Endothelial cell of umbilical vein (primary cell): ENCODE measurements around the gene TENM4. TPM values are rescaled to one million over a fixed set of nuclear protein-coding genes. Genes with fewer than 3 reads are reported as not detected.

Source experiments
- BruUV-seq: library from RNA; stranded (reverse); fragments of 400-500 nt; replicated peaks from 2 replicates; lab custom pipeline; 2021; lab: Mats Ljungman, UMichigan
- CTCF ChIA-PET: fragments of 300-600, 350-600 bp; sonication (Branson Sonifier 250); formaldehyde crosslinking; loops from one replicate; lab custom pipeline; 2021; ENCODE audit warnings: antibody characterized with exemption, inconsistent platforms; lab: Charles Lee
- POLR2A ChIA-PET: fragments of 300-600, 350-600 bp; sonication (Branson Sonifier 250); formaldehyde crosslinking; loops from one replicate; lab custom pipeline; 2021; ENCODE audit warnings: antibody characterized with exemption, inconsistent platforms; lab: Charles Lee
- DNase-seq: peaks from one replicate; pipeline ENCODE4 v3.0.0-alpha.2; 2011; ENCODE audit warnings: low read depth, low spot score
- FAIRE-seq: peaks from 2 replicates; lab custom pipeline; 2011; peaks lifted over from hg19 to GRCh38; lab: Jason Lieb, UNC
- H2AFZ ChIP-seq: 2 replicates; pipeline ENCODE4 v1.6.0; 2012; ENCODE audit warnings: low read depth, low read length, control low read depth, inconsistent platforms
- H3K27ac ChIP-seq: 2 replicates; pipeline ENCODE4 v1.5.1; 2011; ENCODE audit warnings: low read depth, mild to moderate bottlenecking, control low read depth, low read length, moderate library complexity; ENCODE audit not compliant: insufficient read depth
- H3K27me3 ChIP-seq, 2 experiments: 2 replicates each; pipeline versions ENCODE4 v1.6.0 to v1.6.1; 2011; ENCODE audit warnings: low read length in 2 of 2, mixed read lengths in 1 of 2; ENCODE audit not compliant: control insufficient read depth in 2 of 2, insufficient read depth in 2 of 2
- H3K36me3 ChIP-seq, 2 experiments: 2 replicates in 1 of 2; 3 replicates in 1 of 2; pipeline ENCODE4 v1.5.1; 2011; ENCODE audit warnings: low read length in 2 of 2, mild to moderate bottlenecking in 1 of 2, moderate library complexity in 1 of 2; ENCODE audit not compliant: control insufficient read depth in 2 of 2, insufficient read depth in 2 of 2; ENCODE audit errors: extremely low read depth in 1 of 2
- H3K4me1 ChIP-seq: 3 replicates; pipeline ENCODE4 v1.5.1; 2011; ENCODE audit warnings: mild to moderate bottlenecking, low read length; ENCODE audit not compliant: control insufficient read depth, insufficient read depth; ENCODE audit errors: extremely low read depth
- H3K4me2 ChIP-seq: 2 replicates; pipeline ENCODE4 v1.6.1; 2011; ENCODE audit warnings: low read length, control low read depth, mixed read lengths; ENCODE audit not compliant: insufficient read depth
- H3K4me3 ChIP-seq, 3 experiments: fragments of 200-600 bp in 1 of 3; sonication (generic), shearing (Covaris generic) in 1 of 3; replicated peaks in 1 of 3; 2 replicates each; pipeline ENCODE4 v1.5.1; 2011 to 2016; ENCODE audit warnings: control low read depth in 3 of 3, low read length in 3 of 3, mild to moderate bottlenecking in 2 of 3, inconsistent platforms in 1 of 3, low read depth in 1 of 3, moderate library complexity in 1 of 3; ENCODE audit not compliant: insufficient read depth in 1 of 3
- H3K79me2 ChIP-seq: 2 replicates; pipeline ENCODE4 v1.6.0; 2012; ENCODE audit warnings: low read length, inconsistent platforms; ENCODE audit not compliant: control insufficient read depth, insufficient read depth
- H3K9ac ChIP-seq: replicated peaks from 2 replicates; pipeline ENCODE3; 2011; ENCODE audit warnings: low read length, control low read depth; ENCODE audit not compliant: insufficient read depth; ENCODE audit errors: extremely low read depth
- H3K9me1 ChIP-seq: replicated peaks from 3 replicates; pipeline ENCODE4 v1.6.0; 2011; ENCODE audit warnings: mild to moderate bottlenecking, low read length; ENCODE audit not compliant: control insufficient read depth, insufficient read depth; ENCODE audit errors: extremely low read depth
- H3K9me3 ChIP-seq: replicated peaks from 2 replicates; pipeline ENCODE4 v1.5.1; 2012; ENCODE audit warnings: low read length, inconsistent platforms; ENCODE audit not compliant: control insufficient read depth, insufficient read depth
- H4K20me1 ChIP-seq: replicated peaks from 2 replicates; pipeline ENCODE3; 2011; ENCODE audit warnings: mild to moderate bottlenecking, low read length; ENCODE audit not compliant: control insufficient read depth, insufficient read depth; ENCODE audit errors: extremely low read depth
- CTCF ChIP-seq, 2 donors: IDR thresholded peaks; 1 replicate in 1 of 2; 2 replicates in 1 of 2; pipeline ENCODE4 v1.5.1; 2011; ENCODE audit warnings: low read length in 2 of 2, mild to moderate bottlenecking in 2 of 2, moderate library complexity in 2 of 2, control low read depth in 1 of 2, inconsistent platforms in 1 of 2, low read depth in 1 of 2; ENCODE audit not compliant: insufficient read depth in 1 of 2; ENCODE audit errors: extremely low read depth in 1 of 2
- EZH2 ChIP-seq: IDR thresholded peaks from 2 replicates; pipeline ENCODE4 v1.6.1; 2012; ENCODE audit warnings: borderline replicate concordance, low read depth, mild to moderate bottlenecking, moderate library complexity, low read length, inconsistent platforms; ENCODE audit not compliant: severe bottlenecking
- GATA2 ChIP-seq: IDR thresholded peaks from 2 replicates; pipeline ENCODE4 v1.7.0; 2011; ENCODE audit warnings: low read depth, mild to moderate bottlenecking, moderate library complexity, mixed read lengths, low read length; ENCODE audit not compliant: insufficient read length, insufficient read depth
- MYC ChIP-seq: IDR thresholded peaks from one replicate; pipeline ENCODE4 v1.6.1; 2011; ENCODE audit warnings: mild to moderate bottlenecking, low read depth, low read length
- POLR2AphosphoS5 ChIP-seq: IDR thresholded peaks from 2 replicates; pipeline ENCODE4 v1.6.1; 2012; ENCODE audit warnings: low read depth, mild to moderate bottlenecking, control low read depth, low read length, moderate library complexity; ENCODE audit not compliant: insufficient read depth
- dilution Hi-C: fragments of 300-500 bp; cut with MboI; formaldehyde crosslinking; loops from one replicate; pipeline ENCODE4 v1.15.0; 2019; ENCODE audit warnings: low sequenced_read_pairs; ENCODE audit not compliant: extremely low pct_ligation_motif_present
- intact Hi-C: fragments of 100-400 bp; cut with micrococcal nuclease; formaldehyde crosslinking; loops from one replicate; pipeline ENCODE4 v1.10.0; 2022
- polyA plus RNA-seq, 4 experiments: library from polyadenylated mRNA; depleted of rRNA in 3 of 4; stranded (reverse) in 3 of 4; unstranded in 1 of 4; fragments of >200 nt; gene quantifications; 2 replicates each; pipeline versions ENCODE4 v1.2.1 to v1.2.3, GENCODE V29; 2011 to 2012; ENCODE audit warnings: missing spikeins in 1 of 4
- total RNA-seq: library from RNA; stranded (reverse); gene quantifications from 2 replicates; pipeline ENCODE4 v1.2.3, GENCODE V29; 2021

TENM4 gene
- total and polyA plus RNA-seq, 2 donors (not counting 3 experiments of a cell fraction or from before 2014, with no cell fraction given), result 0.06 to 0.27 TPM

DNA sequence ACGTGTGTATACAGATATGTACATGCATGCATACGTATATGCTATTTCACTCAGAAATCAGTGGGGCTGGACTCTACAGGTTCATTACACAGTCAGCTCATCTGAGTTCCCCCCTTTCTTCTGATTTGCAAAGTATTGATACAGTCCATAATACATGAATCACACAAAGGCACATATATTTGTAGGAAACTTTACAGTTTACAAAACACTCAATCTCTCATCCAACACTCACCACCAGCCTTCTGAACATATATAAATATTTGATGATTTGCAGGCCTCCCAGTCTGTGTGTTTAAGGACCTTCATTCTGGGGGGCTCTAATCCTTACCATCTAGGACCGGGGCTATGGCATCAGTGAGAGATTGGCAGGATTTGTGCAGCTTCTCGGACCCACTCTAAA lies 293.8 kb downstream of the TENM4 start:
- DNase-seq (no peak), FAIRE-seq (no peak)
- intact Hi-C loops, result no loop called here
- POLR2A ChIA-PET, result no interaction called here
- Histone ChIP-seq H3K4me2 (no peak overlapping the region), H3K9me3 (no peaks in the 10 kb centered on the region), H4K20me1 (no peaks in the 10 kb centered on the region), H3K9me1 (no peaks in the 10 kb centered on the region), H3K9ac (no peak overlapping the region), H2AFZ (no peak overlapping the region), H3K79me2 (no peaks in the 10 kb centered on the region), H3K36me3 (no peaks in the 10 kb centered on the region), H3K4me3 (no peak overlapping the region), H3K27ac (no peak overlapping the region), H3K27me3 (no peaks in the 10 kb centered on the region), H3K4me1 (no peaks in the 10 kb centered on the region)
- dilution Hi-C loops, result no loop called here
- CTCF ChIA-PET, result no interaction called here
- BruUV-seq, result no TSS peak
- no peak for TF ChIP-seq MYC

DNA sequence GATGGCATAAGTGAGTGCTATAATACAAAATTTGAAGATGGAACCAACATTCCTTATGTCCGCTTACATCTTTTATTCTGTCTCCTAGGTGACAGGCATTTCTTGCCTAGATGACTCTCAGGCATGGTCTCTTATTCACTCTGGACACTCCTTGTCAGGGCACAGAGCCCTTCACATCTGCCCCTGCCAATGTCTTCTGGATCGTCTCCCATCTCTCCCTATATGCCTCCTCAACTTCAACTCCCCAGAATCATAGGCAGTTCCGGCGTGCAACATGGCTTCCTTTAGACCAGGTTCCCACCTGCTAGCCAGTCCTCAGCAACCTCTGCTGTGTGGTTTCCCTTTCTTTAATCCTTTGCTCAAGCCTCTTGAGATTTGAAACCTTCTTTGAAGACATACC lies 300.9 kb downstream of the TENM4 start:
- H3K36me3 ChIP-seq, result no peaks in the 10 kb centered on the region
- CTCF ChIA-PET, result no interaction called here
- BruUV-seq, result no TSS peak
- H3K27ac ChIP-seq, result no peak overlapping the region
- FAIRE-seq (no peak), DNase-seq (no peak)
- H3K9me3 ChIP-seq, result no peaks in the 10 kb centered on the region
- POLR2A ChIA-PET, result no interaction called here
- no peak overlapping the region for H3K4me2 ChIP-seq
- intact Hi-C loops (no loop called here), dilution Hi-C loops (no loop called here)
- H3K27me3 ChIP-seq, result no peaks in the 10 kb centered on the region
- no peak overlapping the region for H3K9ac ChIP-seq
- no peaks in the 10 kb centered on the region for H3K4me1 ChIP-seq
- no peaks in the 10 kb centered on the region for H4K20me1 ChIP-seq
- no peak overlapping the region for H3K4me3 ChIP-seq
- H2AFZ ChIP-seq, result no peak overlapping the region
- no peaks in the 10 kb centered on the region for H3K79me2 ChIP-seq
- no peak for TF ChIP-seq EZH2
- TF ChIP-seq GATA2, result no peak
- no peak for TF ChIP-seq POLR2AphosphoS5
- no peak for TF ChIP-seq CTCF (IDR thresholded peaks at IDR 0.05; ENCODE audit: extremely low read depth in 1 of 2, insufficient read depth in 1 of 2, low read depth in 1 of 2, low read length in 2 of 2)
- H3K9me1 ChIP-seq, result no peaks in the 10 kb centered on the region
